Esophagus squamous epithelium (tissue), 4 donors: ENCODE data around the gene S100A12.

Experiments
- CTCF ChIP-seq, 6 experiments: fragments of 450-650 bp in 4 of 6; fragments of 200-600 bp in 2 of 6; sonication (generic) in 2 of 6; IDR thresholded peaks; one replicate each; pipeline ENCODE4 v1.5.1; 2016 to 2019; ENCODE audit warnings: antibody characterized with exemption in 6 of 6, mild to moderate bottlenecking in 4 of 6, moderate library complexity in 4 of 6
- POLR2A ChIP-seq, 4 donors: fragments of 450-650 bp; IDR thresholded peaks; one replicate each; pipeline ENCODE4 v1.6.1; 2017; ENCODE audit warnings: antibody characterized with exemption in 4 of 4, mild to moderate bottlenecking in 4 of 4, moderate library complexity in 3 of 4

GRCh38 chr1:153349363-153350320 is 25.8 kb downstream of the S100A12 start:
- TF ChIP-seq CTCF (IDR thresholded peaks at IDR 0.05) (no peak), POLR2A (IDR thresholded peaks at IDR 0.05) (no peak)
